ENCODE results near the gene STAC2. TPM values are rescaled to one million over a fixed set of nuclear protein-coding genes. Genes with fewer than 3 reads are reported as not detected.

STAC2 gene
- total RNA-seq, 2 donors from 2014 or later: 0.11 to 0.15 TPM

GRCh38 chr17:39224778-39225307 lies 902 bp downstream of the STAC2 start:
- H3K4me3 ChIP-seq: peak overlapping the region; percentile 27
- no peaks in the 10 kb centered on the region for H3K36me3 ChIP-seq
- no peak for TF ChIP-seq CTCF (IDR thresholded peaks at IDR 0.05)
- peaks cover 31% of the 10 kb centered on the region for H3K27me3 ChIP-seq
- intact Hi-C loops (cut with DNase I): no loop called here
- no peak overlapping the region for H3K27ac ChIP-seq
- DNase-seq: no peak
- peaks cover 4% of the 10 kb centered on the region for H3K4me1 ChIP-seq
- H3K9ac ChIP-seq (ENCODE audit: low read depth in 2 of 2, low read length in 2 of 2): no peak overlapping the region
- no peaks in the 10 kb centered on the region for H3K9me3 ChIP-seq

GRCh38 chr17:39223907-39224777 lies 1.6 kb downstream of the STAC2 start:
- no peak for TF ChIP-seq CTCF (IDR thresholded peaks at IDR 0.05)
- Histone ChIP-seq H3K36me3 (no peaks in the 10 kb centered on the region), H3K27ac (no peak overlapping the region), H3K4me3 (no peak overlapping the region), H3K9me3 (no peaks in the 10 kb centered on the region), H3K27me3 (peaks cover 31% of the 10 kb centered on the region), H3K4me1 (peaks cover 4% of the 10 kb centered on the region), H3K9ac (ENCODE audit: low read depth in 2 of 2, low read length in 2 of 2) (no peak overlapping the region)
- intact Hi-C loops (cut with DNase I): no loop called here
- no peak for DNase-seq

GRCh38 chr17:39222866-39223834 lies 2.6 kb downstream of the STAC2 start:
- peaks cover 4% of the 10 kb centered on the region for H3K4me1 ChIP-seq
- intact Hi-C loops (cut with DNase I): no loop called here
- no peak for TF ChIP-seq CTCF (IDR thresholded peaks at IDR 0.05)

GRCh38 chr17:39222151-39222550 lies 3.6 kb downstream of the STAC2 start:
- peaks cover 31% of the 10 kb centered on the region for H3K27me3 ChIP-seq
- intact Hi-C loops (cut with DNase I): no loop called here
- H3K36me3 ChIP-seq: no peaks in the 10 kb centered on the region
- H3K9me3 ChIP-seq: no peaks in the 10 kb centered on the region
- TF ChIP-seq CTCF (IDR thresholded peaks at IDR 0.05): no peak
- H3K27ac ChIP-seq: no peak overlapping the region
- H3K4me1 ChIP-seq: peaks cover 4% of the 10 kb centered on the region
- no peak overlapping the region for H3K4me3 ChIP-seq
- no peak overlapping the region for H3K9ac ChIP-seq (ENCODE audit: low read depth in 2 of 2, low read length in 2 of 2)
- no peak for DNase-seq

More at GRCh38 chr17:39222866-39223834, 2.6 kb downstream of the STAC2 start:
- no peak for DNase-seq
- H3K36me3 ChIP-seq: no peaks in the 10 kb centered on the region
- H3K4me3 ChIP-seq: no peak overlapping the region
- no peaks in the 10 kb centered on the region for H3K9me3 ChIP-seq
- H3K27me3 ChIP-seq: peaks cover 31% of the 10 kb centered on the region
- no peak overlapping the region for H3K9ac ChIP-seq (ENCODE audit: low read depth in 2 of 2, low read length in 2 of 2)
- H3K27ac ChIP-seq: no peak overlapping the region

- H3K4me3 ChIP-seq: no peak overlapping the region
- peaks cover 29% of the 10 kb centered on the region for H3K27me3 ChIP-seq
- H3K27ac ChIP-seq: no peak overlapping the region
- H3K9ac ChIP-seq (ENCODE audit: low read depth in 2 of 2, low read length in 2 of 2): no peak overlapping the region
- H3K4me1 ChIP-seq: peaks cover 4% of the 10 kb centered on the region
- intact Hi-C loops (cut with DNase I): no loop called here
- H3K9me3 ChIP-seq: no peaks in the 10 kb centered on the region
- no peak for DNase-seq
- H3K36me3 ChIP-seq: no peaks in the 10 kb centered on the region
- no peak for TF ChIP-seq CTCF (IDR thresholded peaks at IDR 0.05)
Observed at GRCh38 chr17:39221572-39221971, 4.2 kb downstream of the STAC2 start.

Measured in colonic mucosa (tissue), 4 donors.